HG02970 (cell line): ENCODE data around the gene CCSER1.

ENCODE experiments used
- ATAC-seq: cut with Tn5 transposase; IDR thresholded peaks from one replicate; pipeline ENCODE4 v1.9.1; 2021; ENCODE audit warnings: mild to moderate bottlenecking, moderate library complexity, moderate number of reproducible peaks; ENCODE audit not compliant: unreplicated experiment, low FRiP score

Gene CCSER1

DNA sequence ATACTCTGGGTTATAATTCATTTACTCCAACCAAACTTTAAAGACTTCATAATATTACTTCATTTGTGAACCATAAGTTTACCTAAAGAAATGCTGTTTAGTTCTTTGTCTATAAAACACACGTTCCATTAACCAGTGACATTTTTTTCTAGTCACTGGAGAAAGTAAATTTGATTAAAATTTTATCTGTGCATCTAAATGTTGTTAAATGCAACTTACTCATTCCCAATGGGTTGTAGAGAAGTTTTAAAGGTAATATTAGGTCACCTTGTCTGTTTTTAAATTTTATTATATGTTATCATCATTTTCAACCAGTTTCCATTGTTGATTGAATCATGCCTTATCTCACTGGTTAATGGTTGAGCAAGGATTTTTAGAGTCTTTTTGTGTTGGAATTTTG is 401.4 kb downstream of the CCSER1 start:
- no peak for ATAC-seq

GRCh38 chr4:90536408-90536807 is 409.2 kb downstream of the CCSER1 start:
- no peak for ATAC-seq

- no peak for ATAC-seq
Observed at GRCh38 chr4:90537491-90537890, 410.3 kb downstream of the CCSER1 start.

- no peak for ATAC-seq
Observed at GRCh38 chr4:90540536-90540935, 413.3 kb downstream of the CCSER1 start.

- ATAC-seq, result no peak
Observed at GRCh38 chr4:90542216-90542615, 415.0 kb downstream of the CCSER1 start.

- ATAC-seq, result no peak
Observed at GRCh38 chr4:90543419-90544170, 416.4 kb downstream of the CCSER1 start.

GRCh38 chr4:90544532-90545045 is 417.4 kb downstream of the CCSER1 start:
- no peak for ATAC-seq

DNA sequence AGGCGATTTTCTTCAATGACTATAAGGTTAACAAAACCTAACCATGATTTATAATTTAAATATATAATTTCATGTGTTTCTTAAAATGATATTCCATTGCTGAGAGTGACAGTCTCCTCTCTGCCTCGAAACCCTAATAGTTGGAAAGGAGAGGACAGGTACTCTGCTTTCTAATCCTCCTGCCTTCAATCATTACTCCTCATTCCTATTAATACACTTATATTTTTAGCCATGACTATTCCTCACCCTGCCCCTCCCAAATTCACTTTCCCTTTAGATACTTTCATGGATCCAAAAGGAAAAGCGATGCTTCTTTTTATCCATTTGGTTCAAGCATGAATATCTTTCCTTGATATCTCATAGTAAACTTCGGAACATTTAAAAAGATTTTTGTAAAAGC is 418.2 kb downstream of the CCSER1 start:
- ATAC-seq, result no peak

GRCh38 chr4:90546114-90546513 is 418.9 kb downstream of the CCSER1 start:
- no peak for ATAC-seq

DNA sequence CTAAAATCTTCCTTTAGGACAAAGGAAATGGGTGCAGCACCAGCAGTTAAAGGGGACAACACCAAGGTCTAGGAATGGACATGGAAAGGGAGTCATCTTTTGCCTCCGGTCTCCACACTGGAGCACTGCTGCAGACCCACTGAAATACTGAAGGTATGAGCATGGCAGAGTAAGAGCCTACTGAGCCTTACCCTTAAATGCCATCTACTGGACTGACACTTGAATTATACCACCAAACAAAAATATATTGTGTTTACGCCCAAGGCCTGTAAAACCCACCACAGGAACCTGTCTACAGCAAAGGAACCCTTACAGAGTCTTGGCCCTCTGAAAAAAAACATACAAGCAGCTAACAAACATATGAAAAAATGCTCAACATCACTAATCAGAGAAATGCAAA is 443.4 kb downstream of the CCSER1 start:
- no peak for ATAC-seq

- ATAC-seq, result no peak
Observed at GRCh38 chr4:90572996-90573395, 445.8 kb downstream of the CCSER1 start.

GRCh38 chr4:90575371-90575770 is 448.2 kb downstream of the CCSER1 start:
- ATAC-seq, result no peak

GRCh38 chr4:90580326-90580725 is 453.1 kb downstream of the CCSER1 start:
- ATAC-seq, result no peak

DNA sequence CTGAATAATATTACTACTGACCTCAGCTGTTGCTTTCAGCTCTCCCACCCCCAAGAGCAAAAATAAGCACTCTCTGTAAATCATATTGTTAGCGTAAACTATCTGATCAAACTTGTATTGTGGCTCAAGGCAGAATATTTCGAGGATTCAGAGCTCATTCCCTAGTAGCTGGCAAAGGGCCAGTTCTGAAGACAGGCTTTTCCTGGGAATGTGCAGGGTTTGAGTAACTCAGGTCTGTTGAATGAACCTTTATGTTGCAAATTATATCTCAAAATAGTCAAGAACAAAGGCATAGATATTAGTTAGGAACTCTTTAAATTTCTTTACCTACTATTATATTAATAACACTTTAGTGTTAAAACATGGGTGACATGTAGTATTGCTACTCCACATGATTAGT is 454.9 kb downstream of the CCSER1 start:
- ATAC-seq, result no peak

DNA sequence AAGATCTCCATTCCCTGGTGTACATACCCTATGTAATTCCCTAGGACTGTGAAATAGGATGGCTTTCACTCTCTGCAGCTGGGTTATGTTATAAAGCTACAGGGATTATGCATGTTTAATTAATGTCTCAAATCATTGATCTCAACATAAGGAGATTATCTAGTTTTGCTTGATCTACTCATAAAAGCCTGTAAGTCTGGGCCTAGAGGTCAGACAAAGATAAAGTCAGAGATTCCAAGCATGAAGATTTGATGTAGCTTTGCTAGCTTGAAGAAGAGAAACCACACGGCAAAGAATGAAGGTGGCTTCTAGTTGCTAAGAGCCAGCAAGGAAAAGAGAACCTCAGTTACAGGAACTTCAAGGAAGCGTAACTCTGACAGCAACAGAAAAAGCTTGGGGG is 456.9 kb downstream of the CCSER1 start:
- ATAC-seq, result no peak

GRCh38 chr4:90585961-90586360 is 458.8 kb downstream of the CCSER1 start:
- ATAC-seq, result no peak

- ATAC-seq, result no peak
Observed at GRCh38 chr4:90586799-90587198, 459.6 kb downstream of the CCSER1 start.

GRCh38 chr4:90597927-90598326 is 470.7 kb downstream of the CCSER1 start:
- no peak for ATAC-seq

DNA sequence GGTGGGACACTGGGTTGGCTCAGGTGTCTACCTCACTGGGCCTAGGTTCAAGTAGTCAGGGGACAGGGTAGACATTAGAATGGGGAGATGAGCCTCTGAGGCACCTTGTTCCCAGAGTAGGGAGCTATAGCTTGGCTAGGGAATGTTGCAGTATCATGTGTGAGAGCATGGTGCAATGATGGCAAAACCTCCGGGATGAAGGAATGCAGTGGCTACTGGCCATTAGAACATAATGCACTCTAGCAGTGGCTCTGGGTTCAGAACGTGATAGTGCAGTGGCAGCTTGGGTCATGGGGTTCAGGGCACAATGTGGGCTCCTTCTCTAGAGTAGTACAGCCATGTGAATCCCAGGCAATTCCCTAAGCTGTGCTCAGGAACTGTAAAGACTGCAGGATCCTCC is 471.5 kb downstream of the CCSER1 start:
- no peak for ATAC-seq

- ATAC-seq, result no peak
Observed at GRCh38 chr4:90602726-90603125, 475.5 kb downstream of the CCSER1 start.

DNA sequence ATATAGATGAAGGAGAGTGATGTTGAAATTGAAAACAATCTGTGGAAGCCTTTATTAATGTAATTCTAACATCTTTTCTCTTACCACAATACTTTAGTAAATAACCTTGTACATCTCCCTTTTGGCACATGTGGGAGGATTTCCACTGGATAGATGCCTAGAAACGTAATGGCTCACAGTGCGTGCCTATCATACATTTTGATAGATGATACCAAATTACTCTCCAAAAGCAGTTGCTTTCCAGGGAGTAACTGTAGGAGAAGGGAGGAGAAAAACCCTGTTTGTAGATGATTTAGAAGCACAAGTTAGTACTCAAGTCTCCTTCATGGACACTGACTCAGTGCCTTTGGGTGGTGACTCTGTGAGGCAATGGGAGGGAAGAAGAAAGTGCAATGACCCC is 476.3 kb downstream of the CCSER1 start:
- no peak for ATAC-seq

DNA sequence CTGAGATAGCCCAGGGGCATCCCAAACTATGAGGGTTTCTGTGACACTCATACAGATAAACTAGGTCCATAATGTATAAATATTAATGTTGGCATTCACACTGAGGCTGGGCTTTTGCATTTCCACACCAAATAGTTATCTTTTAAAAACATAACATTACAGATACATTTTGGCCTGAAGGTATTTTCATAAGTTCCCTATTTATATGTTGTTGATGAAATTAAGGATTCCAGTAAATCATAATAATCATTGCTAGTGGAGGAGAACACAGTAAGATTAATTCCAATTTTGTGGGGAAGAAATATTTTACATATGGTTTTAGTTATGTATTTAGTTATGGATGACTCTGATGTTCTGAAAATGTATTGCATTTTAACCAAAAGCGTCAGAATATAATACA is 479.6 kb downstream of the CCSER1 start:
- no peak for ATAC-seq

DNA sequence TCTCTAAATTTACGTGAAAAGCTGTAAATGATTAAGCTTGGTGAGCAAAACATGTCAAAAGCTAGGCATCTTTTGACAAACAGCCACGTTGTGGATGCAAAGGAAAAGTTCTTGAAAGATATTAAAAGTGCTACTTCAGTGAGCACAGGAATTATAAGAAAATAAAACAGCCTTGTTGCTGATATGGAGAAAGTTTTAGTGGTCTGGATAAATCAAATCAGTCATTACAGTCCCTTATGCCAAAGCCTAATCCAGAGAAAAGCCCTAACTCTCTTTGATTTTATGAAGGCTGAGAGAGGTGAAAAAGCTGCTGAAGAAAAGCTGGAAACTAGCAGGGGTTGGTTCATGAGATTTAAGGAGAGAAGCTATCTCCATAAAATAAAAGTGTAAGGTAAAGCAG is 487.2 kb downstream of the CCSER1 start:
- no peak for ATAC-seq
